ENCODE results near the gene ALDH3A2. TPM values are rescaled to one million over a fixed set of nuclear protein-coding genes. Genes with fewer than 3 reads are reported as not detected.
A peak's percentile ranks its signal among the peaks of the same experiment; 100 is the strongest.

The ALDH3A2 gene
- total and polyA plus RNA-seq, 2 of the 8 experiments (the other 6 are each of a cell fraction or from before 2014, with no cell fraction given): 20.6 to 72.9 TPM

GRCh38 chr17:19714542-19715411 is 66.2 kb downstream of the ALDH3A2 start:
- Histone ChIP-seq H3K79me1 (ENCODE audit: low read depth, low read length) (no peaks in the 10 kb centered on the region), H3K4me3 (ENCODE audit: extremely low read depth in 1 of 4, insufficient read depth in 2 of 4, low read depth in 3 of 4, low read length in 4 of 4) (no peak overlapping the region), H2BK20ac (ENCODE audit: low read length) (no peak overlapping the region), H3K4me2 (ENCODE audit: insufficient read depth in 1 of 2, low read depth in 2 of 2, low read length in 2 of 2) (no peak overlapping the region), H3K56ac (replicated peaks; ENCODE audit: insufficient read length, low read depth, low read length) (no peak overlapping the region), H2BK5ac (ENCODE audit: low read depth, low read length) (no peak overlapping the region), H3K23me2 (ENCODE audit: low read depth, low read length) (no peaks in the 10 kb centered on the region), H2AFZ (ENCODE audit: low read length) (no peak overlapping the region), H4K8ac (ENCODE audit: extremely low read depth, insufficient read depth, low read length) (no peak overlapping the region), H2AK5ac (ENCODE audit: low read depth, low read length) (no peak overlapping the region), H3K27ac (ENCODE audit: low read depth, low read length) (no peak overlapping the region), H3K14ac (ENCODE audit: insufficient read length) (no peak overlapping the region), H3K9ac (replicated peaks in 1 of 4; ENCODE audit: extremely low read depth in 1 of 4, low read depth in 3 of 4, low read length in 3 of 4) (no peak overlapping the region), H3K27me3 (replicated peaks in 1 of 4; ENCODE audit: control insufficient read depth in 3 of 4, extremely low read depth in 1 of 4, insufficient read depth in 3 of 4, low read length in 3 of 4) (no peaks in the 10 kb centered on the region), H3K9me3 (ENCODE audit: insufficient read depth in 2 of 2, low read depth in 1 of 2, low read length in 1 of 2) (no peaks in the 10 kb centered on the region), H3K4ac (replicated peaks; ENCODE audit: insufficient read length, low read depth, low read length) (no peak overlapping the region), H2BK120ac (replicated peaks; ENCODE audit: low read depth, low read length) (no peak overlapping the region), H2BK12ac (ENCODE audit: low read depth, low read length) (no peak overlapping the region), H3K23ac (ENCODE audit: insufficient read length) (no peak overlapping the region), H3K36me3 (ENCODE audit: control insufficient read depth in 2 of 4, insufficient read depth in 4 of 4, low read length in 3 of 4) (no peaks in the 10 kb centered on the region), H2BK15ac (ENCODE audit: low read length) (no peak overlapping the region), H4K20me1 (replicated peaks in 1 of 2; ENCODE audit: control insufficient read depth in 1 of 2, insufficient read depth in 2 of 2, low read length in 2 of 2) (no peaks in the 10 kb centered on the region), H3K79me2 (ENCODE audit: control insufficient read depth in 1 of 2, insufficient read depth in 2 of 2, low read length in 2 of 2) (no peaks in the 10 kb centered on the region), H3K4me1 (replicated peaks in 1 of 4; ENCODE audit: control insufficient read depth in 3 of 4, insufficient read depth in 4 of 4, low read length in 3 of 4) (peaks cover 0 to 8% (median 0%) of the 10 kb centered on the region in 4 experiments; a peak in 2 of 7 replicates), H3K18ac (ENCODE audit: extremely low read depth, low read length) (no peak overlapping the region), H4K91ac (replicated peaks; ENCODE audit: insufficient read length, low read length) (peak overlapping the region; percentile 46), H4K5ac (ENCODE audit: insufficient read length, low read depth, low read length) (no peak overlapping the region)
- CTCF ChIA-PET (ENCODE audit: partially characterized antibody): interaction anchor here (0.6 to 8.7 kb wide), 13 partner anchors 9 to 375 kb away, joined by 3 to 56 read pairs (median 3); partner anchors contain the start of gene ALDH3A2
- WGBS, 2 experiments (ENCODE audit: extremely low coverage in 1 of 2, insufficient coverage in 1 of 2, insufficient read length in 1 of 2, insufficient replicate concordance in 2 of 2, low coverage in 1 of 2, low lambda C conversion rate in 2 of 2, missing lambda C conversion rate in 1 of 2): 91% methylated on average over 27 of the region's 27 CpGs; no CpG with 5 or more reads in 1 of the 2 experiments
- TF ChIP-seq RAD21 (IDR thresholded peaks at IDR 0.05 in 1 of 2, conservative IDR thresholded peaks at IDR 0.05 in 1 of 2; ENCODE audit: low read depth in 2 of 2, low read length in 2 of 2) (peak; percentile 7 to 38; a peak in 2 of 4 replicates), FOSL1 (IDR thresholded peaks at IDR 0.05; ENCODE audit: insufficient read depth, low read depth, low read length) (no peak)
- TF ChIP-seq, protein P1, sequence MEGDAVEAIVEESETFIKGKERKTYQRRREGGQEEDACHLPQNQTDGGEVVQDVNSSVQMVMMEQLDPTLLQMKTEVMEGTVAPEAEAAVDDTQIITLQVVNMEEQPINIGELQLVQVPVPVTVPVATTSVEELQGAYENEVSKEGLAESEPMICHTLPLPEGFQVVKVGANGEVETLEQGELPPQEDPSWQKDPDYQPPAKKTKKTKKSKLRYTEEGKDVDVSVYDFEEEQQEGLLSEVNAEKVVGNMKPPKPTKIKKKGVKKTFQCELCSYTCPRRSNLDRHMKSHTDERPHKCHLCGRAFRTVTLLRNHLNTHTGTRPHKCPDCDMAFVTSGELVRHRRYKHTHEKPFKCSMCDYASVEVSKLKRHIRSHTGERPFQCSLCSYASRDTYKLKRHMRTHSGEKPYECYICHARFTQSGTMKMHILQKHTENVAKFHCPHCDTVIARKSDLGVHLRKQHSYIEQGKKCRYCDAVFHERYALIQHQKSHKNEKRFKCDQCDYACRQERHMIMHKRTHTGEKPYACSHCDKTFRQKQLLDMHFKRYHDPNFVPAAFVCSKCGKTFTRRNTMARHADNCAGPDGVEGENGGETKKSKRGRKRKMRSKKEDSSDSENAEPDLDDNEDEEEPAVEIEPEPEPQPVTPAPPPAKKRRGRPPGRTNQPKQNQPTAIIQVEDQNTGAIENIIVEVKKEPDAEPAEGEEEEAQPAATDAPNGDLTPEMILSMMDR (IDR thresholded peaks at IDR 0.05; ENCODE audit: control extremely low read depth in 1 of 3, insufficient read depth in 1 of 3, low read depth in 1 of 3, low read length in 3 of 3): peak in 1 of 3 experiments; percentile 36; a peak in 2 of 4 replicates
- POLR2A ChIA-PET (ENCODE audit: partially characterized antibody): no interaction called here
- FAIRE-seq (no peak), DNase-seq (ENCODE audit: low read depth in 1 of 2, low spot score in 2 of 2) (no peak)

Measured in H1 (cell line).